SK-N-SH (cell line): Measurements from ENCODE around the gene ZNF385C.
"Not testable (repeated sequence)": the region's sequence is repeated elsewhere in the genome, so short reads cannot be mapped to it uniquely, and the experiment has no call there.

ENCODE experiments used
- EP300 ChIP-seq, 2 experiments: IDR thresholded peaks; 2 replicates each; pipeline versions ENCODE4 v1.4.0 to v1.6.1; 2012; ENCODE audit warnings: borderline replicate concordance in 1 of 2, low read depth in 1 of 2, low read length in 1 of 2
- EZH2phosphoT487 ChIP-seq: fragments of 200-600 bp; sonication (generic); IDR thresholded peaks from 2 replicates; pipeline ENCODE4 v1.6.1; 2017; ENCODE audit warnings: low read depth, mixed run types, mild to moderate bottlenecking, antibody characterized with exemption, moderate library complexity, borderline replicate concordance
- MEF2A ChIP-seq: IDR thresholded peaks from 2 replicates; pipeline ENCODE4 v1.4.0; 2012; ENCODE audit warnings: low read depth, borderline replicate concordance
- RAD21 ChIP-seq: IDR thresholded peaks from 2 replicates; pipeline ENCODE4 v1.6.1; 2012; ENCODE audit warnings: mild to moderate bottlenecking, low read length
- USF2 ChIP-seq: fragments of 150-350 bp; IDR thresholded peaks from 2 replicates; pipeline ENCODE4 v1.6.1; 2017; ENCODE audit warnings: antibody characterized with exemption, low read length, low read depth, borderline replicate concordance
- TF ChIP-seq, protein P1 (sequence below): fragments of 200-600 bp; sonication (generic); IDR thresholded peaks from 2 replicates; pipeline ENCODE4 v1.6.1; 2017; ENCODE audit warnings: antibody characterized with exemption, mild to moderate bottlenecking, moderate library complexity

DNA sequence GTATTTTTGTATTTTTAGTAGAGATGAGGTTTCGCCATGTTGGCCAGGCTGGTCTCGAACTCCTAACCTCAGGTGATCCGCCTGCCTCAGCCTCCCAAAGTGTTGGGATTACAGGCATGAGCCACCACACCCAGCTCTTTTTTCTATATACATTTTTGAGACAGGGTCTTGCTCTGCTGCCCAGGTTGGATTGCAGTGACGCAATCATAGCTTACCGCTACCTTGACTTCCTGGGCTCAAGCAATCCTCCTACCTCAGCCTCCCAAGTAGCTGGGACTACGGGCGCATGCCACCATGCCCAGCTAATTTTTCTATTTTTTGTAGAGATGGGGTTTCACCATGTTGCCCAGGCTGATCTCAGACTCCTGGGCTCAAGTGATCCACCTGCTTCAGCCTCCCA is 42.4 kb upstream of the ZNF385C start:
- TF ChIP-seq, protein P1, sequence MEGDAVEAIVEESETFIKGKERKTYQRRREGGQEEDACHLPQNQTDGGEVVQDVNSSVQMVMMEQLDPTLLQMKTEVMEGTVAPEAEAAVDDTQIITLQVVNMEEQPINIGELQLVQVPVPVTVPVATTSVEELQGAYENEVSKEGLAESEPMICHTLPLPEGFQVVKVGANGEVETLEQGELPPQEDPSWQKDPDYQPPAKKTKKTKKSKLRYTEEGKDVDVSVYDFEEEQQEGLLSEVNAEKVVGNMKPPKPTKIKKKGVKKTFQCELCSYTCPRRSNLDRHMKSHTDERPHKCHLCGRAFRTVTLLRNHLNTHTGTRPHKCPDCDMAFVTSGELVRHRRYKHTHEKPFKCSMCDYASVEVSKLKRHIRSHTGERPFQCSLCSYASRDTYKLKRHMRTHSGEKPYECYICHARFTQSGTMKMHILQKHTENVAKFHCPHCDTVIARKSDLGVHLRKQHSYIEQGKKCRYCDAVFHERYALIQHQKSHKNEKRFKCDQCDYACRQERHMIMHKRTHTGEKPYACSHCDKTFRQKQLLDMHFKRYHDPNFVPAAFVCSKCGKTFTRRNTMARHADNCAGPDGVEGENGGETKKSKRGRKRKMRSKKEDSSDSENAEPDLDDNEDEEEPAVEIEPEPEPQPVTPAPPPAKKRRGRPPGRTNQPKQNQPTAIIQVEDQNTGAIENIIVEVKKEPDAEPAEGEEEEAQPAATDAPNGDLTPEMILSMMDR, result not testable (repeated sequence)
- not testable (repeated sequence) for TF ChIP-seq EP300 (IDR thresholded peaks at IDR 0.05; ENCODE audit: borderline replicate concordance in 1 of 2, low read depth in 1 of 2, low read length in 1 of 2); RAD21; EZH2phosphoT487; USF2; MEF2A
